SK-N-SH (cell line): ENCODE data around the gene RPL5. TPM values are rescaled to one million over a fixed set of nuclear protein-coding genes. Genes with fewer than 3 reads are reported as not detected.

ENCODE experiments used
- CTCF ChIA-PET: fragments of 300-600, 350-600 bp; formaldehyde crosslinking; extraction: SDS; loops from one replicate; lab custom pipeline; 2021; lab: Yijun Ruan, JAX
- POLR2A ChIA-PET: fragments of 350-600 bp; sonication (Branson Sonifier 250); formaldehyde crosslinking; extraction: SDS; loops from one replicate; lab custom pipeline; 2020; ENCODE audit warnings: antibody characterized with exemption, inconsistent platforms; lab: Yijun Ruan, JAX
- DNase-seq: peaks from one replicate; pipeline ENCODE4 v3.0.0; 2012
- H2AFZ ChIP-seq: fragments of 200-600 bp; sonication (generic); 2 replicates; pipeline ENCODE4 v1.8.1; 2016; ENCODE audit warnings: antibody characterized with exemption, mild to moderate bottlenecking, low read depth
- H3F3A ChIP-seq: fragments of 200-600 bp; sonication (generic); replicated peaks from 2 replicates; pipeline ENCODE3; 2016; ENCODE audit warnings: antibody characterized with exemption, mild to moderate bottlenecking; ENCODE audit not compliant: insufficient read depth
- H3K27ac ChIP-seq, 2 experiments: fragments of 200-500 bp in 1 of 2; fragments of 200-600 bp in 1 of 2; sonication (Bioruptor generic) in 1 of 2; sonication (generic), shearing (Covaris generic) in 1 of 2; 2 replicates each; pipeline versions ENCODE4 v1.5.1 to v1.6.1; 2014 to 2016; ENCODE audit warnings: low read depth in 2 of 2, inconsistent platforms in 1 of 2, low read length in 1 of 2, mild to moderate bottlenecking in 1 of 2, mixed read lengths in 1 of 2
- H3K27me3 ChIP-seq: fragments of 200-600 bp; sonication (generic), shearing (Covaris generic); 2 replicates; pipeline ENCODE4 v1.6.1; 2016; ENCODE audit warnings: mixed run types; ENCODE audit not compliant: insufficient read depth
- H3K36me3 ChIP-seq, 2 experiments: fragments of 200-500 bp in 1 of 2; fragments of 200-600 bp in 1 of 2; sonication (Bioruptor generic) in 1 of 2; sonication (generic) in 1 of 2; replicated peaks in 1 of 2; 2 replicates each; pipeline versions ENCODE3 to v1.5.1; 2014 to 2016; ENCODE audit warnings: low read length in 1 of 2, mild to moderate bottlenecking in 1 of 2; ENCODE audit not compliant: insufficient read depth in 2 of 2, control insufficient read depth in 1 of 2
- H3K4me1 ChIP-seq, 2 experiments: fragments of 200-500 bp in 1 of 2; fragments of 200-600 bp in 1 of 2; sonication (Bioruptor generic) in 1 of 2; sonication (generic), shearing (Covaris generic) in 1 of 2; 2 replicates each; pipeline versions ENCODE4 v1.5.1 to v1.6.1; 2014 to 2016; ENCODE audit warnings: low read depth in 1 of 2, low read length in 1 of 2, mixed run types in 1 of 2; ENCODE audit not compliant: insufficient read depth in 2 of 2, control insufficient read depth in 1 of 2
- H3K4me2 ChIP-seq: fragments of 200-600 bp; sonication (generic), shearing (Covaris generic); 2 replicates; pipeline ENCODE4 v1.6.1; 2017; ENCODE audit warnings: mixed run types
- H3K4me3 ChIP-seq, 2 experiments: fragments of 200-500 bp in 1 of 2; fragments of 200-600 bp in 1 of 2; sonication (Bioruptor generic) in 1 of 2; sonication (generic), shearing (Covaris generic) in 1 of 2; 2 replicates each; pipeline versions ENCODE4 v1.5.1 to v1.8.1; 2014 to 2016; ENCODE audit warnings: low read depth in 2 of 2, inconsistent platforms in 1 of 2, low read length in 1 of 2, mild to moderate bottlenecking in 1 of 2, mixed read lengths in 1 of 2, moderate library complexity in 1 of 2
- H3K79me2 ChIP-seq: fragments of 200-600 bp; sonication (generic); 2 replicates; pipeline ENCODE4 v1.8.1; 2017; ENCODE audit warnings: mild to moderate bottlenecking; ENCODE audit not compliant: insufficient read depth
- H3K9ac ChIP-seq: fragments of 200-600 bp; sonication (generic); 2 replicates; pipeline ENCODE4 v1.6.1; 2017; ENCODE audit warnings: mixed run types
- H3K9me2 ChIP-seq: fragments of 200-600 bp; sonication (generic); 2 replicates; pipeline ENCODE4 v1.6.1; 2017; ENCODE audit warnings: mixed run types
- H3K9me3 ChIP-seq: fragments of 200-600 bp; sonication (generic); 2 replicates; pipeline ENCODE4 v1.6.1; 2017; ENCODE audit warnings: mixed run types, mild to moderate bottlenecking, moderate library complexity
- H4K20me1 ChIP-seq: fragments of 200-600 bp; sonication (generic); 2 replicates; pipeline ENCODE4 v1.6.1; 2017; ENCODE audit warnings: mild to moderate bottlenecking, mixed run types; ENCODE audit not compliant: insufficient read depth
- CHD2 ChIP-seq: fragments of 150-350 bp; IDR thresholded peaks from 2 replicates; pipeline ENCODE4 v1.6.1; 2018; ENCODE audit warnings: low read length; ENCODE audit not compliant: partially characterized antibody
- EP300 ChIP-seq, 2 experiments: IDR thresholded peaks; 2 replicates each; pipeline versions ENCODE4 v1.4.0 to v1.6.1; 2012; ENCODE audit warnings: borderline replicate concordance in 1 of 2, low read depth in 1 of 2, low read length in 1 of 2
- GABPA ChIP-seq: IDR thresholded peaks from 2 replicates; pipeline ENCODE4 v1.4.0; 2012; ENCODE audit warnings: low read depth, mild to moderate bottlenecking
- IRF3 ChIP-seq: fragments of 150-350 bp; IDR thresholded peaks from 2 replicates; pipeline ENCODE4 v1.6.1; 2016; ENCODE audit warnings: mild to moderate bottlenecking, low read depth, low read length
- JUND ChIP-seq: IDR thresholded peaks from 2 replicates; pipeline ENCODE4 v1.4.0; 2012
- MAX ChIP-seq: IDR thresholded peaks from 2 replicates; pipeline ENCODE4 v1.4.0; 2012; ENCODE audit warnings: low read depth
- NFIC ChIP-seq: IDR thresholded peaks from 2 replicates; pipeline ENCODE4 v1.4.0; 2012; ENCODE audit warnings: borderline replicate concordance
- NRF1 ChIP-seq: IDR thresholded peaks from 2 replicates; pipeline ENCODE4 v1.6.1; 2012; ENCODE audit warnings: low read depth, mild to moderate bottlenecking, low read length
- PBX3 ChIP-seq: IDR thresholded peaks from 2 replicates; pipeline ENCODE4; 2012
- POLR2AphosphoS5 ChIP-seq: IDR thresholded peaks from 2 replicates; pipeline ENCODE4 v1.6.1; 2012; ENCODE audit warnings: low read depth, low read length
- RFX5 ChIP-seq: IDR thresholded peaks from 2 replicates; pipeline ENCODE4 v1.6.1; 2012; ENCODE audit warnings: mild to moderate bottlenecking, improper control_type of control experiment, low read length
- TAF1 ChIP-seq: IDR thresholded peaks from 2 replicates; pipeline ENCODE4 v1.6.1; 2012; ENCODE audit warnings: low read depth, mild to moderate bottlenecking, low read length, moderate library complexity, borderline replicate concordance
- TCF12 ChIP-seq: IDR thresholded peaks from 2 replicates; pipeline ENCODE4 v1.4.0; 2012
- USF1 ChIP-seq: IDR thresholded peaks from 2 replicates; pipeline ENCODE4 v1.4.0; 2012; ENCODE audit warnings: low read depth, borderline replicate concordance
- WGBS: methylation state at CpG from one replicate; pipeline ENCODE4 v1.1.6; 2017; ENCODE audit warnings: low lambda C conversion rate; 5-methylcytosine and 5-hydroxymethylcytosine counted together
- polyA plus RNA-seq, 3 experiments: library from polyadenylated mRNA; depleted of rRNA; stranded (reverse); fragments of >200 nt; gene quantifications; 2 replicates each; pipeline ENCODE4 v1.2.3, GENCODE V29; 2012

The RPL5 gene
- polyA plus RNA-seq, 1 of the 3 experiments (the other 2 are of a cell fraction) = 1,489 TPM

- TF ChIP-seq EP300 (IDR thresholded peaks at IDR 0.05; ENCODE audit: borderline replicate concordance in 1 of 2, low read depth in 1 of 2, low read length in 1 of 2) (no peak), JUND (no peak)
Measured at GRCh38 chr1:92838519-92838918, 6.7 kb downstream of the RPL5 start (continued).

- no peak for DNase-seq
- no peak overlapping the region for H2AFZ ChIP-seq
- CTCF ChIA-PET = interaction anchor here (1.6 kb wide), 1 partner anchor 155 kb away, joined by 7 read pairs; no protein-coding TSS in a partner anchor
- no peaks in the 10 kb centered on the region for H3K9me2 ChIP-seq
- peaks cover 62% of the 10 kb centered on the region for H3K79me2 ChIP-seq
- H3K27me3 ChIP-seq = no peaks in the 10 kb centered on the region
- TF ChIP-seq PBX3 (no peak), POLR2AphosphoS5 (no peak; the same call in 1 of the 2 replicates), RFX5 (no peak), NRF1 (no peak), GABPA (no peak), IRF3 (no peak), TAF1 (no peak), TCF12 (no peak), CHD2 (no peak), NFIC (no peak), MAX (no peak), JUND (no peak), USF1 (no peak)
- peaks cover 8 to 25% of the 10 kb centered on the region in 2 experiments; a peak in 3 of 4 replicates for H3K4me1 ChIP-seq
- peaks cover 95 to 98% of the 10 kb centered on the region in 2 experiments for H3K36me3 ChIP-seq
- H3K4me3 ChIP-seq = no peak overlapping the region
- H3K27ac ChIP-seq = no peak overlapping the region
- peaks cover 69% of the 10 kb centered on the region for H4K20me1 ChIP-seq
- H3K9me3 ChIP-seq = no peaks in the 10 kb centered on the region
- POLR2A ChIA-PET = no interaction called here
- H3F3A ChIP-seq = peaks cover 81% of the 10 kb centered on the region
- 87% methylated on average over 2 of the region's 2 CpGs for WGBS
- no peak overlapping the region for H3K9ac ChIP-seq
- no peak overlapping the region for H3K4me2 ChIP-seq
Measured at GRCh38 chr1:92839442-92839841, 7.6 kb downstream of the RPL5 start.
